AG04450 (cell line): ENCODE results near the gene WDFY3. TPM values are rescaled to one million over a fixed set of nuclear protein-coding genes. Genes with fewer than 3 reads are reported as not detected.
A peak's percentile ranks its signal among the peaks of the same experiment; 100 is the strongest.

Experiments
- CTCF ChIA-PET: fragments of 300-600, 350-600 bp; formaldehyde crosslinking; extraction: SDS; loops from one replicate; lab custom pipeline; 2022; ENCODE audit warnings: antibody characterized with exemption, inconsistent platforms; lab: Charles Lee
- POLR2A ChIA-PET: fragments of 350-600 bp; formaldehyde crosslinking; extraction: SDS; loops from one replicate; lab custom pipeline; 2021; ENCODE audit warnings: antibody characterized with exemption, inconsistent platforms; lab: Yijun Ruan, JAX
- DNase-seq: peaks from one replicate; pipeline ENCODE4 v3.0.0-alpha.2; 2011; ENCODE audit warnings: low read depth, low spot score
- H3K27ac ChIP-seq: one replicate; pipeline ENCODE4 v1.5.1; 2012; ENCODE audit warnings: low read depth, low read length, control low read depth
- H3K27me3 ChIP-seq: one replicate; pipeline ENCODE4 v1.6.0; 2012; ENCODE audit warnings: low read length; ENCODE audit not compliant: control insufficient read depth, insufficient read depth
- H3K4me3 ChIP-seq: 2 replicates; pipeline ENCODE4 v1.5.1; 2011; ENCODE audit warnings: mild to moderate bottlenecking, low read depth, low read length, control low read depth
- H3K9me3 ChIP-seq: 2 replicates; pipeline ENCODE4 v1.5.1; 2012; ENCODE audit warnings: low read length; ENCODE audit not compliant: control insufficient read depth, insufficient read depth
- polyA plus RNA-seq: library from polyadenylated mRNA; depleted of rRNA; stranded (reverse); fragments of >200 nt; gene quantifications from 2 replicates; pipeline ENCODE4 v1.2.3, GENCODE V29; 2011
- TF ChIP-seq, protein P1 (sequence below): IDR thresholded peaks from 2 replicates; pipeline ENCODE4 v1.5.1; 2011; ENCODE audit warnings: low read depth, low read length, control low read depth, inconsistent platforms

The WDFY3 gene
- polyA plus RNA-seq, 1 experiment = 31.5 TPM

DNA sequence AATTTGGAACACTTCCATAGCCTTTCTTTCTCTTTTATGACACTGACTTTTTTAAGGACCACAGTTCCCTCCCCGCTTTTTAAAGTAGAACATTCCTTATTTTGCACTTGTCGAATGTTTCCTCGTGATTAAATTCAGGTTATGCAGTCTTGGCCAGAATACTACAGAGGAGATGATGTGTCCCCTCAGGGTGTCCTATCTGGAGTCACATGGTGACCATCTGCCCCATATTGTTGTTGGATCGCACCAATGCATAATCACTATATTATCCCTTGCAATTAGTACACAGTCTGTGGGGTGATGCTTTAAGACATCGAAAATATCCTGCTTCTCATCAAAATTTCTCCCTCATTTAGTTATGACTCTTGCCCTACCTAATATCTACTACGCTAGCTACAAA lies 27.4 kb downstream of the WDFY3 start:
- no peak overlapping the region for H3K4me3 ChIP-seq
- TF ChIP-seq, protein P1, sequence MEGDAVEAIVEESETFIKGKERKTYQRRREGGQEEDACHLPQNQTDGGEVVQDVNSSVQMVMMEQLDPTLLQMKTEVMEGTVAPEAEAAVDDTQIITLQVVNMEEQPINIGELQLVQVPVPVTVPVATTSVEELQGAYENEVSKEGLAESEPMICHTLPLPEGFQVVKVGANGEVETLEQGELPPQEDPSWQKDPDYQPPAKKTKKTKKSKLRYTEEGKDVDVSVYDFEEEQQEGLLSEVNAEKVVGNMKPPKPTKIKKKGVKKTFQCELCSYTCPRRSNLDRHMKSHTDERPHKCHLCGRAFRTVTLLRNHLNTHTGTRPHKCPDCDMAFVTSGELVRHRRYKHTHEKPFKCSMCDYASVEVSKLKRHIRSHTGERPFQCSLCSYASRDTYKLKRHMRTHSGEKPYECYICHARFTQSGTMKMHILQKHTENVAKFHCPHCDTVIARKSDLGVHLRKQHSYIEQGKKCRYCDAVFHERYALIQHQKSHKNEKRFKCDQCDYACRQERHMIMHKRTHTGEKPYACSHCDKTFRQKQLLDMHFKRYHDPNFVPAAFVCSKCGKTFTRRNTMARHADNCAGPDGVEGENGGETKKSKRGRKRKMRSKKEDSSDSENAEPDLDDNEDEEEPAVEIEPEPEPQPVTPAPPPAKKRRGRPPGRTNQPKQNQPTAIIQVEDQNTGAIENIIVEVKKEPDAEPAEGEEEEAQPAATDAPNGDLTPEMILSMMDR = no peak
- CTCF ChIA-PET = no interaction called here
- POLR2A ChIA-PET = no interaction called here
- H3K9me3 ChIP-seq = no peaks in the 10 kb centered on the region; the same call in 1 of the 2 replicates
- H3K27ac ChIP-seq = no peak overlapping the region
- H3K27me3 ChIP-seq = no peaks in the 10 kb centered on the region
- DNase-seq = no peak

DNA sequence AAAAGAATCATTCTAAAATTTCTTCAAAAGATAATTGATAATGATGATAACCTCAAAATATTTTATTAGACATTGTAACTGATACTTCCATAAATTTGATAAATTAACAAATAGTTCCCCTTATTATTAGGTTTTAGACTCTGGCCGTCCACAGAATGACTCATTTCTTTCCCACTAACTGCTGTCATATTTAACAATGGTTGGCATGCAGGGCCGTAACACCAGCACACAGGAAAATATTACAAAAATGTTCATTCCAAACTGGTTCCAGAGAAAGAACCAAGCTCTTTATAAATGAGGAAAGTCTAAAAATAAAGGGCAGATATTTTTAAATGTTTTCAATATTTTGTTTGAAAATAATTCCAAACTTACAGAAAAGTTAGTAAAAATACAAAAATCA lies 28.2 kb downstream of the WDFY3 start:
- DNase-seq = peak; percentile 20
- H3K4me3 ChIP-seq = no peak overlapping the region
- POLR2A ChIA-PET = interaction anchor here (0.6 to 1.0 kb wide), 2 partner anchors 28 to 60 kb away, joined by 3 read pairs; no protein-coding TSS in a partner anchor
- no peaks in the 10 kb centered on the region for H3K27me3 ChIP-seq
- CTCF ChIA-PET = no interaction called here
- no peaks in the 10 kb centered on the region; the same call in 1 of the 2 replicates for H3K9me3 ChIP-seq
- no peak overlapping the region for H3K27ac ChIP-seq
- TF ChIP-seq, protein P1 = no peak

DNA sequence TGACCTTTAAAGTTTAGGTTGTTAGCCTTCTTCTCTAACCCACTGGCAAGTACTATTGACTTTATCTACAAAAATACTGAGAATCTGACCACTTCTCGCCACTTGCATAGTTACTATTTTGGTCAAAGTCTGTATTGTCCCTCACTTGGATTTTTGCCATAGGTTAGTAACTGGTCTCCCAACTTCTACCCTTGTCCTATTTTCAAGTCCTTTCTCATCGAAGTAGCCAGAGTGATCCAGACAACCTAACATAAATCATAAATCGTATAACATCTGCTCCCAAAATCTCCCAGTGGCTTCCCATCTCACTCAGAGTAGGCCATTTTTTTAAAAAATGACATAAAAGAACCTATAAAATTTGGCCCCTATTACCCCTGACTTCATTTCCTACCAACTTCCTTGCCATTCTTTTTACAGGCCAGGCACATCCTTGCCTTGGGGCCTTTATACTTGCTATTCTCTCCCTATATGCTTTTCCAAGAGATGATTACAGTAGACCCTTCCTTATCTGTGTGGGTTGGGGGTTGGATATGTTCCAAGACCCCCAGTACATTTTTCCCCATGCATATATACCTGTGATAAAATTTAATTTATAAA lies 29.0 kb downstream of the WDFY3 start:
- H3K4me3 ChIP-seq = no peak overlapping the region
- ChIA-PET POLR2A (no interaction called here), CTCF (no interaction called here)
- no peaks in the 10 kb centered on the region for H3K27me3 ChIP-seq
- no peak overlapping the region for H3K27ac ChIP-seq
- no peak for DNase-seq
- TF ChIP-seq, protein P1 = no peak
- no peaks in the 10 kb centered on the region for H3K9me3 ChIP-seq

DNA sequence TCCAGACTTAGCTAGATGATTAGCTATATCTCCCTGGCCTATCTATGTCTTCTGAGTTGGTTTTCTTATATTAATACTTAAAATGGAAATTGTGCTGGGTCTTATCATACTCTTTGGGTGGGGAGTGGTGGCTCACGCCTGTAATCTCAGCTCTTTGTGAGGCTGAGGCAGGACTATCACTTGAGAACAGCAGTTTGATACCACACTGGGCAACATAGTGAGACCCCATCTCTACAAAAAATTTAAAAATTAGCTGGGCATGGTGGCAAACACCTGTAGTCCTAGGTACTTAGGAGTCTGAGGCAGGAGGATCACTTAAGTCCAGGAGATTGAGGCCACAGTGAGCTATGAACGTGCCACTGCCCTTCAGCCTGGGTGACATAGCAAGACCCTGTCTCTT lies 30.4 kb downstream of the WDFY3 start:
- no peaks in the 10 kb centered on the region for H3K9me3 ChIP-seq
- no peak for DNase-seq
- CTCF ChIA-PET = no interaction called here
- no peak overlapping the region for H3K4me3 ChIP-seq
- POLR2A ChIA-PET = no interaction called here
- H3K27me3 ChIP-seq = no peaks in the 10 kb centered on the region
- no peak overlapping the region for H3K27ac ChIP-seq
- TF ChIP-seq, protein P1 = no peak

DNA sequence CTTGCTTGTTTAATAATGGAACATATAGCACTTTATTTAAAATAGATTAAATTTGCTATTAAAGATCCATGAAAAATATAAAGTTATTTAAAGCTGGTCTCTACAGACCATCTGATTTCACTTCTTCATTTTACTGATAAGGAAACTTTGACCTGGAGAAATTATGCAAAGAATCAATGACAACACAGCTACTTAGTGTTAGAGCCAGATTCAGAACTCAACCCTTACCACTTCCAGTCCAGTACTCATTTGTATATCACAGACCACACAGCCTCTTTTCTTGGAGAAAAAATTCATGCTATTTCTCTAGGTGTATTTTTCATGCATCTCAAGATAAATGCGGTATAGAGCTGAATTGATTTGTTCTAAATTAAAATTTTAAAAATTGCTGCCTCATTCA lies 34.0 kb downstream of the WDFY3 start:
- H3K4me3 ChIP-seq = no peak overlapping the region
- no peaks in the 10 kb centered on the region for H3K9me3 ChIP-seq
- TF ChIP-seq, protein P1 = no peak
- POLR2A ChIA-PET = no interaction called here
- DNase-seq = no peak
- H3K27ac ChIP-seq = no peak overlapping the region
- CTCF ChIA-PET = no interaction called here
- H3K27me3 ChIP-seq = no peaks in the 10 kb centered on the region
